ENCODE data around the gene TXNRD3. TPM values are rescaled to one million over a fixed set of nuclear protein-coding genes. Genes with fewer than 3 reads are reported as not detected.

The TXNRD3 gene
- total RNA-seq: under 1 TPM; 0.13 to 0.30 TPM

- Mint-ChIP-seq H3K9me3 (peaks cover 2% of the 10 kb centered on the region), H3K27ac (no peak within 1 kb of the TSS), H3K4me1 (peaks cover 5% of the 10 kb centered on the region), H3K36me3 (ENCODE audit: low read depth) (no peaks in the 10 kb centered on the region), H3K4me3 (peak within 1 kb of the TSS; percentile 70), H3K27me3 (peaks cover 49% of the 10 kb centered on the region)
- DNase-seq: peak; percentile 54
- POLR2A ChIA-PET: no interaction called here
- CTCF ChIA-PET: interaction anchor here (1.0 kb wide), 1 partner anchor 29 kb away, joined by 3 read pairs; no protein-coding TSS in a partner anchor
Observed at GRCh38 chr3:126654571-126655383, at the start of gene TXNRD3. Gene TXNRD3, minus strand, starts transcription at chr3:126655124.

GRCh38 chr3:126703512-126704493 is 48.9 kb upstream of the TXNRD3 start, which contains the start of gene CHCHD6:
Gene CHCHD6, plus strand, starts transcription at chr3:126704240. Its CDS starts 73 bp downstream, at chr3:126704313.
- H3K27ac Mint-ChIP-seq: peak within 1 kb of the TSS; percentile 51
- H3K4me3 Mint-ChIP-seq: peak within 1 kb of the TSS; percentile 96
- no peaks in the 10 kb centered on the region for H3K36me3 Mint-ChIP-seq (ENCODE audit: low read depth)
- POLR2A ChIA-PET: interaction anchor here (0.6 kb wide), 1 partner anchor 616 kb away, joined by 3 read pairs; no protein-coding TSS in a partner anchor
- no peaks in the 10 kb centered on the region for H3K9me3 Mint-ChIP-seq
- DNase-seq: peak; percentile 94
- H3K27me3 Mint-ChIP-seq: peaks cover 32% of the 10 kb centered on the region
- H3K4me1 Mint-ChIP-seq: peaks cover 17% of the 10 kb centered on the region
- CTCF ChIA-PET: interaction anchor here (0.6 to 1.9 kb wide), 3 partner anchors 11 to 279 kb away, joined by 3 to 7 read pairs (median 3); partner anchors contain the start of gene PLXNA1

GRCh38 chr3:126699011-126699410 is 44.1 kb upstream of the TXNRD3 start:
- CTCF ChIA-PET: no interaction called here
- peaks cover 54% of the 10 kb centered on the region for H3K27me3 Mint-ChIP-seq
- no peak for DNase-seq

GRCh38 chr3:126696701-126697267 is 41.9 kb upstream of the TXNRD3 start:
- Mint-ChIP-seq H3K4me3 (no peak overlapping the region), H3K36me3 (ENCODE audit: low read depth) (no peaks in the 10 kb centered on the region), H3K27ac (no peak overlapping the region), H3K4me1 (no peaks in the 10 kb centered on the region), H3K9me3 (no peaks in the 10 kb centered on the region), H3K27me3 (peaks cover 47% of the 10 kb centered on the region)
- DNase-seq: no peak
- POLR2A ChIA-PET: no interaction called here
- CTCF ChIA-PET: no interaction called here

More at GRCh38 chr3:126699011-126699410, 44.1 kb upstream of the TXNRD3 start:
- Mint-ChIP-seq H3K36me3 (ENCODE audit: low read depth) (no peaks in the 10 kb centered on the region), H3K9me3 (no peaks in the 10 kb centered on the region), H3K4me3 (no peak overlapping the region), H3K27ac (no peak overlapping the region), H3K4me1 (peaks cover 9% of the 10 kb centered on the region)
- POLR2A ChIA-PET: no interaction called here

GRCh38 chr3:126693921-126694320 is 39.0 kb upstream of the TXNRD3 start:
- POLR2A ChIA-PET: no interaction called here
- Mint-ChIP-seq H3K4me1 (no peaks in the 10 kb centered on the region), H3K27ac (no peak overlapping the region), H3K36me3 (ENCODE audit: low read depth) (no peaks in the 10 kb centered on the region), H3K27me3 (peaks cover 47% of the 10 kb centered on the region), H3K9me3 (no peaks in the 10 kb centered on the region), H3K4me3 (no peak overlapping the region)
- no peak for DNase-seq
- CTCF ChIA-PET: no interaction called here

- CTCF ChIA-PET: no interaction called here
- Mint-ChIP-seq H3K4me1 (no peaks in the 10 kb centered on the region), H3K27me3 (peaks cover 46% of the 10 kb centered on the region), H3K4me3 (no peak overlapping the region), H3K36me3 (ENCODE audit: low read depth) (no peaks in the 10 kb centered on the region), H3K27ac (no peak overlapping the region), H3K9me3 (no peaks in the 10 kb centered on the region)
- POLR2A ChIA-PET: no interaction called here
- DNase-seq: no peak
Observed at GRCh38 chr3:126692858-126693257, 37.9 kb upstream of the TXNRD3 start.

GRCh38 chr3:126691765-126692164 is 36.8 kb upstream of the TXNRD3 start:
- H3K36me3 Mint-ChIP-seq (ENCODE audit: low read depth): no peaks in the 10 kb centered on the region
- ChIA-PET CTCF (interaction anchor here (0.9 kb wide), 1 partner anchor 12 kb away, joined by 3 read pairs; no protein-coding TSS in a partner anchor), POLR2A (no interaction called here)
- H3K4me3 Mint-ChIP-seq: no peak overlapping the region
- H3K9me3 Mint-ChIP-seq: no peaks in the 10 kb centered on the region
- H3K4me1 Mint-ChIP-seq: no peaks in the 10 kb centered on the region
- no peak for DNase-seq
- H3K27ac Mint-ChIP-seq: no peak overlapping the region
- peaks cover 45% of the 10 kb centered on the region for H3K27me3 Mint-ChIP-seq

GRCh38 chr3:126685493-126685892 is 30.6 kb upstream of the TXNRD3 start:
- Mint-ChIP-seq H3K27me3 (peaks cover 12% of the 10 kb centered on the region), H3K27ac (no peak overlapping the region), H3K9me3 (no peaks in the 10 kb centered on the region), H3K36me3 (ENCODE audit: low read depth) (no peaks in the 10 kb centered on the region), H3K4me3 (no peak overlapping the region), H3K4me1 (no peaks in the 10 kb centered on the region)
- ChIA-PET POLR2A (no interaction called here), CTCF (no interaction called here)
- DNase-seq: no peak

- no peak for DNase-seq
- CTCF ChIA-PET: no interaction called here
- Mint-ChIP-seq H3K4me1 (no peaks in the 10 kb centered on the region), H3K27ac (no peak overlapping the region), H3K27me3 (peaks cover 7% of the 10 kb centered on the region), H3K36me3 (ENCODE audit: low read depth) (no peaks in the 10 kb centered on the region), H3K9me3 (no peaks in the 10 kb centered on the region), H3K4me3 (no peak overlapping the region)
- POLR2A ChIA-PET: no interaction called here
Observed at GRCh38 chr3:126685021-126685420, 30.1 kb upstream of the TXNRD3 start.

- DNase-seq: no peak
- CTCF ChIA-PET: interaction anchor here (1.0 kb wide), 1 partner anchor 771 kb away, joined by 3 read pairs; no protein-coding TSS in a partner anchor
- Mint-ChIP-seq H3K4me1 (no peaks in the 10 kb centered on the region), H3K27ac (no peak overlapping the region), H3K27me3 (peaks cover 2% of the 10 kb centered on the region), H3K9me3 (no peaks in the 10 kb centered on the region), H3K36me3 (ENCODE audit: low read depth) (no peaks in the 10 kb centered on the region), H3K4me3 (no peak overlapping the region)
- POLR2A ChIA-PET: no interaction called here
Observed at GRCh38 chr3:126684218-126684751, 29.4 kb upstream of the TXNRD3 start.

GRCh38 chr3:126683069-126683468 is 28.1 kb upstream of the TXNRD3 start:
- POLR2A ChIA-PET: no interaction called here
- Mint-ChIP-seq H3K4me1 (peaks cover 3% of the 10 kb centered on the region), H3K36me3 (ENCODE audit: low read depth) (no peaks in the 10 kb centered on the region), H3K4me3 (no peak overlapping the region), H3K27ac (no peak overlapping the region), H3K27me3 (peaks cover 4% of the 10 kb centered on the region), H3K9me3 (no peaks in the 10 kb centered on the region)
- CTCF ChIA-PET: interaction anchor here (0.7 to 0.8 kb wide), 2 partner anchors 10 to 28 kb away, joined by 3 read pairs; partner anchors contain the start of gene TXNRD3
- DNase-seq: no peak

- DNase-seq: no peak
- CTCF ChIA-PET: no interaction called here
- no peak overlapping the region for H3K4me3 Mint-ChIP-seq
- H3K36me3 Mint-ChIP-seq (ENCODE audit: low read depth): no peaks in the 10 kb centered on the region
- POLR2A ChIA-PET: no interaction called here
- no peaks in the 10 kb centered on the region for H3K9me3 Mint-ChIP-seq
- peaks cover 3% of the 10 kb centered on the region for H3K4me1 Mint-ChIP-seq
- H3K27me3 Mint-ChIP-seq: peaks cover 10% of the 10 kb centered on the region
- no peak overlapping the region for H3K27ac Mint-ChIP-seq
Observed at GRCh38 chr3:126682009-126682408, 27.1 kb upstream of the TXNRD3 start.
